HG03439 (cell line): ENCODE measurements around the gene SLC39A11.
"Not testable (repeated sequence)": the region's sequence is repeated elsewhere in the genome, so short reads cannot be mapped to it uniquely, and the experiment has no call there.

Experiments used
- ATAC-seq: cut with Tn5 transposase; IDR thresholded peaks from one replicate; pipeline ENCODE4 v1.9.1; 2021; ENCODE audit warnings: mild to moderate bottlenecking, moderate library complexity; ENCODE audit not compliant: unreplicated experiment

The SLC39A11 gene

DNA sequence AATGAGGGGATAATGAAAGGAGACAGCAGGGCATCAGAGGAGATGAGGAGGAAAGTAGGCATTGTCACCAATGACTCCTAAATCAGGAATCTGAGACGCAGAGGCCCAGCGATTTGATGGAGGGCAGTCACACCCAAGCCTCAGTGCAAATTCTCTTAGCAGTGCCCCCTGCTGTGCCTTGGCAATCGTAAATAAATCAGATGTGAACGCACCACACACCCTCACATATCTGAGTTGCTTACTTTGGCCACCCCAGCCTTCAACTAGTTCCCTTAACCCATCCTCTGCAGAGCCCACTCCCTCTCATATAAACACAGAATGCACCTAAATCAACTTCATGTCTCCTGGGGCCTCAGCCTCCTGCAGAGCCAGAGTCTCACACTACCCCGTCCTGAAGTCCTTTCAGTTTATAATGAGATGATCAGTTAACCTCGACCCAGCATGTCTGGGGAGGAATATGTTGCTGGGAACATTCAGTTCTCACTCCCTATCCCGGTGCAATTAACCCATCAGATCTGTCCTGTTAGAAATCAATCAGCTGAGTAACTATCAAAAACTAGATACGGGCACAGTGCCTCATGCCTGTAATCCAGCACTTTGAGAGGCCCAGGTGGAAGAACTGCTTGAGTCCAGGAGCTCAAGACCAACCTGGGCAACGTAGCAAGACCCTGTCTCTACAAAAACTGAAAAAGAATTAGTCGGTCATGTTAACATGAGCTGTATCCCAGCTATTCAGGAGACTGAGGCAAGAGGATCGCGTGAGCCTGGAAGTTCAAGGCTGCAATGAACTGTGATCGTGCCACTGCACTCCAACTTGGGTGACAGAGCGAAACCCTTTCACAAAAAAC lies 78.4 kb downstream of the SLC39A11 start:
- ATAC-seq, result no peak

DNA sequence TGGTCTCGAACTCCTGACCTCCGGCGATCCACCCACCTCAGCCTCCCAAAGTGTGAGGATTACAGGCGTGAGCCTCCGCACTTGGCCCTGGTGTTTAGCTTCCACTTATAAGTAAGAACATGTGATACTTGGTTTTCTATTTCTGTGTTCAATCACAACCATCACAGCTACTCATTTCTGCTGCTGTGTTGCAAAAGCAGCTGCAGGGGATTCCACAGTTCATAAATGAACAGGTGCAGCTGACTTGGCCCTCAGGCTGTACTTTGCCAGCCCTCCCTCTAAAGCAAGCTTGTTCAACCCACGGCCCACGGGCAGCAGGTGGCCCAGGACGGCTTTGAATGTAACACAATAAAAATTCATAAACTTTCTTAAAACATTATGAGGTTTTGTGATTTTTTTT lies 79.2 kb downstream of the SLC39A11 start:
- no peak for ATAC-seq

DNA sequence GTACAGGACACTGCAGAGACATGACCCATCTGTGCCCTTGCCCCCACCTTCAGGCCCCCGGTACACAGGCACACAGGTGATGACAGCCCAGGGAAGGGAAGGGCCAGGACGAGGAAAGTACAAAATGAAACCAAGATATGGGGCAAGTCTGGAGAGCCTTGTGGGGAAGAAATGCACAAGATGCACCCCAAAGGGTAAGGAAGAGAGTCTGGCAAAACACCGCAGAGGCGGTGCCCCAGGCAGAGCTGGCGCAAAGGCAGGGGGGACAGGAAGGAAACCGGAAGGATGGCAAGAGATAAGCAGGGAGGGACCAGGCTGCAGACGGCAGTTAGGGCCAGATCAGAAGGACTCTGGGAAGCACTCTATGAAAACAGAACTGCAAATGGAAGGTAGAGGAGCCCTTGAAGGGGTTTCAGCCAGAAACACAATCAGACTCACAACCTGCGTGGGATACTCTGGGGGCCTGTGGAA lies 81.4 kb downstream of the SLC39A11 start:
- no peak for ATAC-seq

GRCh38 chr17:73010414-73010813 lies 82.1 kb downstream of the SLC39A11 start:
- no peak for ATAC-seq

DNA sequence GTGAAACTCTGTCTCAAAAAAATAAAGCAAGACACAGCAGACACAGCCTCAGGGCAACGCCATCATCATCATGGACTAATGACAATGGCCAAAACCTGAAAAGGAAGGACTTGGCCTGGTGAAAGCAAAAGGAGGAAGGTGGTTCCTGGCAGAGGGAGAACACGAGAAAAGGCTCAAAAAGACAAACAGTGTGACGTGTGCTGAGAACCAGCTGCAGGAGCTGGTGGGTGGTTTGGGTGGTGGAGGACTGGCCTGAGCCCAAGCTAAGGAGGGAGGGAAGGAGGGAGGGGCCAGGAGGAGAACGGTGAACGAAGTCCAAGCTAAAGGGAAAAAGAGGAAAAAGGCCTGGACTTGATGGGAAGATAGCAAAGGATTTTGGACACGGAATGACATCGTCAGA lies 85.1 kb downstream of the SLC39A11 start:
- no peak for ATAC-seq

DNA sequence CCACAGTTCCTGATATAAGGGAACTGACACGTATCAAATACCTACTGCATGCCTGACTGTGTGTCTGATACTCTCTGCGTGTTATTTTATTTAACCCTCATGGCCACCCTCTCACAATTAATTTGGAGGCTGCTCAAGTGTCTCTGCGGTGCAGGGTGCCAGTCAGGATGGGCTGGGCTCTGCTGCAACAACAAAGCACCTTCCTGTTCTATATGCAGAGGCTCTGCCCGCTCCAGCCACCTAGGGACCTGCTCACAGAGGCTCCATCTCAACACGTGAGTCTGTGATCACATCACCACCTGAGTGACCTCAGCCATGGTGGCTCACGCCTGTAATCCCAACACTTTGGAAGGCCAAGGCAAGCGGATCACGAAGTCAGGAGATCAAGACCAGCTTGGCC lies 87.1 kb downstream of the SLC39A11 start:
- ATAC-seq, result no peak

- no peak for ATAC-seq
Observed at GRCh38 chr17:73003487-73003886, 89.0 kb downstream of the SLC39A11 start.

DNA sequence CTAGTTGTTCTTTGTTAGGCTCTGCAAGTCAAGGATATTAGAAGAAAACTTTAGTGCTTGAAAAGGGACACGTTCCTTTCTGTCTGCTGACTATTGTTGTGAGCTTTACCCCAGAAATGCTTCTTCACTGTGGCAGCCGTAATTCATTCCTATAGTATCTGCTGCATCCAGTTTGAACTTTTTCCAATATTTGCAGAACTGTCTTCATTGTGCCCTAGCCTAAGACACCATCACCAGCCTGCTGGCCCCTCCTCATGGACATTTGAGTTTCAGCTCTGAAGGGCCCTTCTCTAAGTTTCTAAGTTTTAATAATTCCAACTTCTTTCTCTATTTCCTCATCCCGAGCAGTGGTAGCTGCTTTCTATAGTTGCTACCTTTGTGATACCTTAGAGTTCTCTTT lies 91.7 kb downstream of the SLC39A11 start:
- ATAC-seq, result no peak

GRCh38 chr17:72999474-72999873 lies 93.0 kb downstream of the SLC39A11 start:
- ATAC-seq, result not testable (repeated sequence)

DNA sequence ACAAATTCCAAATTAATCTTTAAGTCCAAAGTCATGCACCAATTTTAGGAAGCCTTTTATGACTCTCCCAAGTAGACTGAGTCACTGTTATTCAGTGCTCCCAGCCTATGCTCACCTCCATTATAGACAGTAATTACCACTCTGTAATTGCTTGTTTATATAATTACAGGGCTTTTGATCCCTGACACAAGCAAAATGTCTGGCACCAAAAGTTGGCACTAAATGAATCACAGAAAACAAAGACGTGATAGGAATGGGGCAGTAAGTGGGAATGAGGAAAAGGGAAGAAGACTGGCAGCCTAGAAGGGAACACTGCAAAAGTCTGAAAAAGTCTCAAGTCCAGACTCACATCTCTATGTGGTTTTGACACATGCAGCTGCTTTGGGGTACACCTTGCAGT lies 94.1 kb downstream of the SLC39A11 start:
- no peak for ATAC-seq

- no peak for ATAC-seq
Observed at GRCh38 chr17:72997559-72997958, 94.9 kb downstream of the SLC39A11 start.

GRCh38 chr17:72996791-72997190 lies 95.7 kb downstream of the SLC39A11 start:
- ATAC-seq, result no peak

GRCh38 chr17:72995008-72995656 lies 97.4 kb downstream of the SLC39A11 start:
- ATAC-seq, result no peak

- not testable (repeated sequence) for ATAC-seq
Observed at GRCh38 chr17:72992783-72993467, 99.6 kb downstream of the SLC39A11 start.

- no peak for ATAC-seq
Observed at GRCh38 chr17:72991651-72992050, 100.8 kb downstream of the SLC39A11 start.

- ATAC-seq, result no peak
Observed at GRCh38 chr17:72989074-72989610, 103.3 kb downstream of the SLC39A11 start.

GRCh38 chr17:72988451-72988850 lies 104.0 kb downstream of the SLC39A11 start:
- ATAC-seq, result no peak

GRCh38 chr17:72987166-72987565 lies 105.3 kb downstream of the SLC39A11 start:
- no peak for ATAC-seq

DNA sequence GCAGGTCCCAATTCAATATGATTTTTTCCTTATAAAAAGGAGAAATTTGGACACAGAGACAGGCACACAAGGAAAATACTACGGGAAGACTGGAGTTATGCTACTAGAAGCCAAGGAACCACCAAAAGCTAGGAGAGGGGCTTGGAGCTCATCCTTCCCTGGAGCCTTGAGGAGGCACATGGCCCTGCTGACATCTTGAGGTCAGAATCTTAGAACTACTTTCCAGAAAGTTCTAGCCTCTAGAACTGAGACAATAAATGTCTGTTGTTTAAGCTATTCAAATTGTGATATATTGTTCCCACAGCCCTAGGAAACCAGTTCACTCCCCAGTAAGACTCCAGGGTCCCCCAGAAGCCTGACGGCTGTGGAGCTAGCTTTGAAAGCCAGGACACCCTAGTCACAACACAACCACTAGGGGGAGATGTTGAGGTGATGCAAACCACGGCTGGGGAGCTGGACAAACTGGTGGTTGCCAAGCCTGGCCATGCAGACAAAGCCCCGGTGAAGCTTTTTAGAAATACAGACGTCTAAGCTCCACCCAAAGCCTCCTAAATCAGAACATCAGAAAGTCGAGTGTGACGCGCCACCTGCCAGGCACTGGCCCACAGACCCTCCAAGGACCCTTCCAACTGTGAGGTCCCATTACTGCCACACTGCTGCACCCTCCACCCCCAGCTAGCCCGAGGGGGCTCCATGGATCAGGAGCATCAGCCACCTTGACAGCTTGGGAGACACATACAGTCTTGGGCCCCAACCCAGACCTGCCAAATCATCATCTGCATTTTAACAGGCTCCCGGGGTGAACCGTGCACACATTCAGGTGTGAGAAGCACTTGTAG lies 106.4 kb downstream of the SLC39A11 start:
- peak; percentile 87 for ATAC-seq

DNA sequence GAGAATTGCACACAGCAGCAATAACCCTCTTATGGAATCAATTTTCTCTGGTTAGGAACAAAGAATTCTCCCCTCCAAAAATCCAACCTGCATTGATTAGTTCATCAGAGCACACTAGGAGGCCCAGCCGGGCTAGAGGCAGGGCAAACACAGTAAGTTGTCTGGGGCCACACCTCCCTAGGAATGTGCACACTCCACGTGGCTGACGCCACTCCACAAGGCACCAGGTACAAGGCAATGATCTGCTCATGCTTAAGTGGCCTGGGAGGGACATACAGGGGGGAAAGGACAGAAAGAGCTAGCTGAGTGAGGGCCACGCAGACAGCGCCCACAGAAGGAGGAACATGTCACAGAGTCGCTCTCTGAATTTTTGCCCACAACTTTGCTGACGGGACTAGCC lies 107.6 kb downstream of the SLC39A11 start:
- ATAC-seq, result no peak
